ENCODE data around the gene TMEM208.

TMEM208 gene

GRCh38 chr16:67191995-67192681 lies 34.8 kb upstream of the TMEM208 start, which contains the start of gene E2F4:
TSS of gene E2F4 (plus strand) at chr16:67192155. CDS start at chr16:67192228, 73 bp downstream.
- peak; percentile 76 for DNase-seq

- no peak for DNase-seq
Measured at GRCh38 chr16:67192781-67193361, 34.1 kb upstream of the TMEM208 start.

GRCh38 chr16:67193536-67193935 lies 33.4 kb upstream of the TMEM208 start:
- no peak for DNase-seq

GRCh38 chr16:67194260-67194659 lies 32.7 kb upstream of the TMEM208 start:
- no peak for DNase-seq

GRCh38 chr16:67195676-67196075 lies 31.3 kb upstream of the TMEM208 start:
- no peak for DNase-seq

- no peak for DNase-seq
Measured at GRCh38 chr16:67196881-67197280, 30.0 kb upstream of the TMEM208 start.

GRCh38 chr16:67197704-67198103 lies 29.2 kb upstream of the TMEM208 start:
- DNase-seq, result no peak

- DNase-seq, result no peak
Measured at GRCh38 chr16:67198238-67198734, 28.6 kb upstream of the TMEM208 start.

GRCh38 chr16:67199011-67199807 lies 27.7 kb upstream of the TMEM208 start, which contains the start of gene ELMO3:
TSS of gene ELMO3 (plus strand) at chr16:67199131. CDS start at chr16:67199327, 196 bp downstream.
- DNase-seq, result no peak

- DNase-seq, result no peak
Measured at GRCh38 chr16:67199808-67200198, 27.1 kb upstream of the TMEM208 start.

GRCh38 chr16:67200491-67200890 lies 26.4 kb upstream of the TMEM208 start:
- DNase-seq, result no peak

- DNase-seq, result no peak
Measured at GRCh38 chr16:67201411-67202345, 25.3 kb upstream of the TMEM208 start.

- DNase-seq, result no peak
Measured at GRCh38 chr16:67202426-67202825, 24.5 kb upstream of the TMEM208 start.

GRCh38 chr16:67202956-67203493 lies 23.9 kb upstream of the TMEM208 start:
- no peak for DNase-seq

- no peak for DNase-seq
Measured at GRCh38 chr16:67204076-67204475, 22.9 kb upstream of the TMEM208 start.

- DNase-seq, result no peak
Measured at GRCh38 chr16:67206129-67206837, 20.6 kb upstream of the TMEM208 start.

GRCh38 chr16:67206838-67207248 lies 20.1 kb upstream of the TMEM208 start:
- DNase-seq, result no peak

- DNase-seq, result no peak
Measured at GRCh38 chr16:67207249-67208091, 19.5 kb upstream of the TMEM208 start.

- no peak for DNase-seq
Measured at GRCh38 chr16:67208154-67208896, 18.6 kb upstream of the TMEM208 start.

GRCh38 chr16:67209565-67209964 lies 17.4 kb upstream of the TMEM208 start:
- no peak for DNase-seq

Data from NCI-H510A treated with DMSO at 0.1 percent for 48 hours (cell line).